HG02623 (cell line): Measurements from ENCODE around the gene PTN.
"Not testable (repeated sequence)": the region's sequence is repeated elsewhere in the genome, so short reads cannot be mapped to it uniquely, and the experiment has no call there.

Experiments
- ATAC-seq: cut with Tn5 transposase; IDR thresholded peaks from one replicate; pipeline ENCODE4 v1.9.1; 2021; ENCODE audit warnings: moderate library complexity; ENCODE audit not compliant: unreplicated experiment

Gene PTN

DNA sequence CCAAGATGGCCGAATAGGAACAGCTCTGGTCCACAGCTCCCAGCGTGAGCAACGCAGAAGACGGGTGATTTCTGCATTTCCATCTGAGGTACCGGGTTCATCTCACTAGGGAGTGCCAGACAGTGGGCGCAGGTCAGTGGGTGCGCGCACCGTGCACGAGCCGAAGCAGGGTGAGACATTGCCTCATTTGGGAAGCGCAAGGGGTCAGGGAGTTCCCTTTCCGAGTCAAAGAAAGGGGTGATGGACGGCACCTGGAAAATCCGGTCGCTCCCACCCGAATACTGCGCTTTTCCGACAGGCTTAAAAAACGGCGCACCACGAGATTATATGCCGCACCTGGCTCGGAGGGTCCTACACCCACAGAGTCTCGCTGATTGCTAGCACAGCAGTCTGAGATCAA, 161.9 kb downstream of the PTN start:
- not testable (repeated sequence) for ATAC-seq
